Psoas muscle (tissue), 8 donors: ENCODE results near the gene FAM200A. TPM values are rescaled to one million over a fixed set of nuclear protein-coding genes. Genes with fewer than 3 reads are reported as not detected.

ENCODE experiments used
- ATAC-seq, 4 donors: fragments of 200-7000 bp; cut with Tn5 transposase; one replicate each; pipeline ENCODE4 v1.9.1; 2020; ENCODE audit warnings: moderate library complexity in 3 of 4, mild to moderate bottlenecking in 2 of 4
- DNase-seq, 2 donors: peaks; one replicate each; pipeline ENCODE4 v3.0.0-alpha.2; 2020
- H3K27ac ChIP-seq: fragments of 200-600 bp; one replicate; pipeline ENCODE4 v1.8.0; 2022
- H3K27me3 ChIP-seq, 3 donors: fragments of 200-600 bp in 1 of 3; one replicate each; pipeline versions ENCODE4 v1.6.1 to v1.8.0; 2013 to 2022; ENCODE audit warnings: low read length in 2 of 3, mild to moderate bottlenecking in 2 of 3, moderate library complexity in 1 of 3; ENCODE audit not compliant: insufficient read depth in 3 of 3
- H3K36me3 ChIP-seq, 2 donors: fragments of 200-600 bp in 1 of 2; one replicate each; pipeline versions ENCODE4 v1.6.1 to v1.8.0; 2013 to 2022; ENCODE audit warnings: low read depth in 1 of 2, mild to moderate bottlenecking in 1 of 2, moderate library complexity in 1 of 2; ENCODE audit not compliant: insufficient read depth in 1 of 2
- H3K4me1 ChIP-seq: fragments of 200-600 bp; one replicate; pipeline ENCODE4 v1.8.0; 2022
- H3K4me3 ChIP-seq: fragments of 200-600 bp; one replicate; pipeline ENCODE4 v1.8.0; 2022; ENCODE audit warnings: mild to moderate bottlenecking
- H3K9me3 ChIP-seq: fragments of 200-600 bp; one replicate; pipeline ENCODE4 v1.8.0; 2022
- WGBS, 3 donors: extraction: QIAGEN DNeasy Blood & Tissue Kit; methylation state at CpG; one replicate each; pipeline versions ENCODE4 v1.1.6 to v1.1.7; 2013; 5-methylcytosine and 5-hydroxymethylcytosine counted together
- intact Hi-C, 2 donors: fragments of 100-400 bp; cut with DNase I; formaldehyde crosslinking; loops; one replicate each; pipeline versions ENCODE4 v1.11.0 to v1.14.2; 2022
- polyA plus RNA-seq, 3 donors: library from polyadenylated mRNA; stranded (reverse); fragments of 200-250 nt; gene quantifications; one replicate each; pipeline ENCODE4 v1.2.3, GENCODE V29; 2013
- total RNA-seq, 4 donors: library from RNA; stranded (reverse); fragmentation: NEBNext Ultra II Directional in 2 of 4; extraction: Animal tissue kit (Norgen Biotek cat#: 25700) in 2 of 4; gene quantifications; one replicate each; pipeline versions ENCODE4 v1.2.1 to v1.2.4, GENCODE V29; 2021 to 2023
- TF ChIP-seq, protein P1 (sequence below): fragments of 200-600 bp; IDR thresholded peaks from one replicate; pipeline ENCODE4 v1.8.0; 2022; ENCODE audit warnings: antibody characterized with exemption
- donor health status: healthy with polysubstance abuse.
- donor health status: DM: no; HTN: no; CAD: no; lungs with moderate emphysema.
- donor health status: Bipolar disorder and iron deficiency.
- donor health status: healthy.
- donor health status: DM: yes; HTN: yes; CAD: no.
- donor health status: DM: no; HTN: no; CAD: no.
- donor health status: DM: no; HTN: no; CAD: no.
- donor health status: DM: yes; HTN: yes; CAD: no.

FAM200A gene
- total and polyA plus RNA-seq, 7 donors, result 2.9 to 12.4 (median 4.6) TPM

DNA sequence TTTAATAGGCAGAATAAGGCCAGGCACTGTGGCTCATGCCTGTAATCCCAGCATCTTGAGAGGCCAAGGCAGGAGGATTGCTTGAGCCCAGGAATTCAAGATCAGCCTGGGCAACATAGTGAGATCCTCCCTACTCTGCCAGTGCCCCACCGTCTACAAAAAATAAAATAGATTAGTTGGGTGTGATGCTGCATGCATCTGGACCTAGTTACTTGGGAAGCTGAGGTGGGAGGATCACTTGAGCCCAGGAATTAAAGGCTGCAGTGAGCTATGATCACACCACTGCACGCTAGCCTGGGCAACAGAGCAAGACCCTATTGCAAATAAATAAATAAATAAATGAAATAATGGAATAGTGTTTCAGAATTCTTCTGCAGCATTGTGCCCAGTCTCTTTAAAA, 16.2 kb downstream of the FAM200A start:
- Histone ChIP-seq H3K27me3 (no peaks in the 10 kb centered on the region), H3K9me3 (peaks cover 53% of the 10 kb centered on the region), H3K4me1 (no peaks in the 10 kb centered on the region), H3K36me3 (peaks cover 23 to 25% of the 10 kb centered on the region in 2 donors), H3K27ac (no peak overlapping the region), H3K4me3 (no peak overlapping the region)
- TF ChIP-seq, protein P1, sequence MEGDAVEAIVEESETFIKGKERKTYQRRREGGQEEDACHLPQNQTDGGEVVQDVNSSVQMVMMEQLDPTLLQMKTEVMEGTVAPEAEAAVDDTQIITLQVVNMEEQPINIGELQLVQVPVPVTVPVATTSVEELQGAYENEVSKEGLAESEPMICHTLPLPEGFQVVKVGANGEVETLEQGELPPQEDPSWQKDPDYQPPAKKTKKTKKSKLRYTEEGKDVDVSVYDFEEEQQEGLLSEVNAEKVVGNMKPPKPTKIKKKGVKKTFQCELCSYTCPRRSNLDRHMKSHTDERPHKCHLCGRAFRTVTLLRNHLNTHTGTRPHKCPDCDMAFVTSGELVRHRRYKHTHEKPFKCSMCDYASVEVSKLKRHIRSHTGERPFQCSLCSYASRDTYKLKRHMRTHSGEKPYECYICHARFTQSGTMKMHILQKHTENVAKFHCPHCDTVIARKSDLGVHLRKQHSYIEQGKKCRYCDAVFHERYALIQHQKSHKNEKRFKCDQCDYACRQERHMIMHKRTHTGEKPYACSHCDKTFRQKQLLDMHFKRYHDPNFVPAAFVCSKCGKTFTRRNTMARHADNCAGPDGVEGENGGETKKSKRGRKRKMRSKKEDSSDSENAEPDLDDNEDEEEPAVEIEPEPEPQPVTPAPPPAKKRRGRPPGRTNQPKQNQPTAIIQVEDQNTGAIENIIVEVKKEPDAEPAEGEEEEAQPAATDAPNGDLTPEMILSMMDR, result no peak
- 97 to 100% (median 97%) methylated on average over 2 of the region's 2 CpGs for WGBS, 3 donors
- ATAC-seq (no peak), DNase-seq (no peak)
- intact Hi-C loops, result no loop called here

DNA sequence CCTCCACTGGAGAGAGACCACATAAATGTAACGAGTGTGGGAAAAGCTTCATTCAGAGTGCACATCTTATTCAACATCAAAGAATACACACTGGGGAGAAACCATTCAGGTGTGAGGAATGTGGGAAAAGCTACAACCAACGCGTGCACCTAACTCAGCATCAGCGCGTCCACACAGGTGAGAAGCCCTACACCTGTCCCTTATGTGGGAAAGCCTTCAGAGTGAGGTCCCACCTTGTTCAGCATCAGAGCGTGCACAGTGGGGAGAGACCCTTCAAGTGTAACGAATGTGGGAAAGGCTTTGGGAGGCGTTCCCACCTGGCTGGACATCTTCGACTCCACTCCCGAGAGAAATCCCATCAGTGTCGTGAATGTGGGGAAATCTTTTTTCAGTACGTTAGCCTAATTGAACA, 20.6 kb downstream of the FAM200A start:
- Histone ChIP-seq H3K27me3 (no peaks in the 10 kb centered on the region), H3K36me3 (peaks cover 30 to 64% of the 10 kb centered on the region in 2 donors), H3K9me3 (peaks cover 60% of the 10 kb centered on the region), H3K4me3 (no peak overlapping the region), H3K4me1 (no peaks in the 10 kb centered on the region), H3K27ac (no peak overlapping the region)
- TF ChIP-seq, protein P1, result no peak
- 98 to 99% (median 98%) methylated on average over 12 of the region's 12 CpGs for WGBS, 3 donors
- no peak for ATAC-seq
- intact Hi-C loops, result no loop called here
- no peak for DNase-seq

DNA sequence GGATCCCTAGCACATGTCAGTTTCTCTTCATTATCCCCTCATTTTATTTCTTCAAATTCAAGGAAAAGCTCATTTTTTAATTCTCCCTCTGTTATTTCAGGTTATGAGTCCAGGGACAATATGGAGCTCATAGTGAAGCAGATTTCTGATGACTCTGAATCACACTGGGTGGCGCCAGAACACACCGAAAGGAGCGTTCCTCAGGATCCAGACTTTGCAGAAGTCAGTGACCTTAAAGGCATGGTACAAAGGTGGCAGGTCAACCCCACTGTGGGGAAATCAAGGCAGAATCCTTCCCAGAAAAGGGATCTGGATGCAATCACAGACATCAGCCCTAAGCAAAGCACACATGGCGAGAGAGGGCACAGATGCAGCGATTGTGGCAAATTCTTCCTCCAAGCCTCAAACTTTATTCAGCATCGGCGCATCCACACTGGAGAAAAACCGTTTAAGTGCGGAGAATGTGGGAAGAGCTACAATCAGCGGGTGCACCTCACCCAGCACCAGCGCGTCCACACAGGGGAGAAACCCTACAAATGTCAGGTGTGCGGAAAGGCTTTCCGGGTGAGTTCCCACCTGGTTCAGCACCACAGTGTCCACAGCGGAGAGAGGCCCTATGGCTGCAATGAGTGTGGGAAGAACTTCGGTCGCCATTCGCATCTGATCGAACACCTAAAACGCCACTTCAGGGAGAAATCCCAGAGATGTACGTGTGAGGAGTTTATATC, 26.0 kb downstream of the FAM200A start:
- H3K36me3 ChIP-seq, result peaks cover 7 to 88% of the 10 kb centered on the region in 2 donors
- peaks cover 26% of the 10 kb centered on the region for H3K9me3 ChIP-seq
- DNase-seq (no peak), ATAC-seq (peak in 1 of 4 donors; percentile 43)
- TF ChIP-seq, protein P1, result no peak
- H3K4me1 ChIP-seq, result no peaks in the 10 kb centered on the region
- no peak overlapping the region for H3K27ac ChIP-seq
- 95 to 97% (median 96%) methylated on average over 21 of the region's 21 CpGs for WGBS, 3 donors
- no peaks in the 10 kb centered on the region for H3K27me3 ChIP-seq
- H3K4me3 ChIP-seq, result no peak overlapping the region
- intact Hi-C loops, result no loop called here

DNA sequence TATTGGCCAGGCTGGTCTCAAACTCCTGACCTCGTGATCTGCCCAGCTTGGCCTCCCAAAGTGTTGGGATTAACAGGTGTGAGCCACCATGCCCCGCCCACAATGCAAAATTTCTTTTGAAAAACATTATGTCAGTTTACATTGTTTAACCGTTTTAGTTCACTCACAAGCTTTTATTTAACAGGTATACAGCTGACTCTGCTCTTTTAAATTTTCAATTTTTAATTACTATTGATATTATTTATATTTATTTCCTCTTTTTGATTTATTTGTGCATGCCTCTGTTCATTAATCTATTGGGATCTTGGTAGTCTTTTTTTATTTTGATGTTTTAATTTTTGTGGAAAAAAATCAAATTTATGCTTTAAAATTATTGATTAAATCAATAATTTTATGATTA, 30.5 kb downstream of the FAM200A start:
- no peaks in the 10 kb centered on the region for H3K9me3 ChIP-seq
- peaks cover 6 to 87% of the 10 kb centered on the region in 2 donors for H3K36me3 ChIP-seq
- intact Hi-C loops, result no loop called here
- 91 to 92% (median 92%) methylated on average over 3 of the region's 3 CpGs for WGBS, 3 donors
- DNase-seq (no peak), ATAC-seq (no peak)
- no peaks in the 10 kb centered on the region for H3K27me3 ChIP-seq
- no peaks in the 10 kb centered on the region for H3K4me1 ChIP-seq
- no peak overlapping the region for H3K27ac ChIP-seq
- TF ChIP-seq, protein P1, result no peak
- no peak overlapping the region for H3K4me3 ChIP-seq

DNA sequence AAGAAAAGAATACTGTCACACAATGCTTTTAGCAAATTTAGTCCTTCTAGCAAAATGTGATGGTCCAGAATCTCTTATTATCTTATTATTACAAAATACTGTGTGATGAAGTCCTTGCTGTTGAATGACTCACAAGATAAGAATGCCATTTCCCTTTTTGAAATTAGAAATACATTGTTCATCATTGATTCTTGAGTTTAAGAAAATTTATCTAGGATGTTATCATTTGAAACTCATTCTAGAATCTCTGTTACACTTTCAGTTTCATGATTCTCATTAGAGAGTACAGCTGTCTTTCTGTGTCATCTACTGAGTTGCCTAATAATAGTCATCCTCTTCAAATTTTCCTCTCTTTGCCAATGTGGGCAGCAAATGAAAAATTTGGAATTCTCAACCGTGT, 37.9 kb downstream of the FAM200A start:
- no peaks in the 10 kb centered on the region for H3K27me3 ChIP-seq
- intact Hi-C loops, result no loop called here
- H3K9me3 ChIP-seq, result no peaks in the 10 kb centered on the region
- DNase-seq (no peak), ATAC-seq (no peak)
- no peak overlapping the region for H3K4me3 ChIP-seq
- no peak overlapping the region for H3K27ac ChIP-seq
- 87 to 90% (median 90%) methylated on average over 1 of the region's 1 CpG for WGBS, 3 donors
- TF ChIP-seq, protein P1, result no peak
- peaks cover 4 to 69% of the 10 kb centered on the region in 2 donors for H3K36me3 ChIP-seq
- no peaks in the 10 kb centered on the region for H3K4me1 ChIP-seq
